Fibroblast of skin of left biceps (primary cell): Measurements from ENCODE around the gene NT5C1A.

Experiments used
- DNase-seq, 2 experiments: peaks; one replicate each; pipeline ENCODE4 v3.0.0-alpha.2; 2013; ENCODE audit warnings: low read depth in 2 of 2

The NT5C1A gene

DNA sequence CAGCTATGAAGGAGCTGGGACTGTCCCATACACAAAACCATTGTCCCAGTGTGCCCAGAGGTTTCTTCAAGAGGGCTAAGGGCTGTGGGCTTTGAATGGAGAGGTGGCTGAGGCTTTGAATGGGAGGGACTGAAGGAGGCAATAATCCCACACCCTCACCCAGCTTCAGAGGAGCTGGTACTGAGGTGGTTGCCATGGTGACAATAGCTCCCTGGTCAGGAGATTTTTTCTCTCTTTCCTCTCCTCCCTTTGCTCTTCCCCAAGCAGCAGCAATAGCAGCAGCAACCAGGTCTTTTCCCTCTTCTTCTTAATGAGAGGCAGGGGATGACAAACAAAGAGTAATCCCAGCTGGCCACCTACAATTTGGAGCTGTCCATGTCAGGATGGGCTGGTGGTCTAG, 17.7 kb upstream of the NT5C1A start:
- DNase-seq, result no peak

DNA sequence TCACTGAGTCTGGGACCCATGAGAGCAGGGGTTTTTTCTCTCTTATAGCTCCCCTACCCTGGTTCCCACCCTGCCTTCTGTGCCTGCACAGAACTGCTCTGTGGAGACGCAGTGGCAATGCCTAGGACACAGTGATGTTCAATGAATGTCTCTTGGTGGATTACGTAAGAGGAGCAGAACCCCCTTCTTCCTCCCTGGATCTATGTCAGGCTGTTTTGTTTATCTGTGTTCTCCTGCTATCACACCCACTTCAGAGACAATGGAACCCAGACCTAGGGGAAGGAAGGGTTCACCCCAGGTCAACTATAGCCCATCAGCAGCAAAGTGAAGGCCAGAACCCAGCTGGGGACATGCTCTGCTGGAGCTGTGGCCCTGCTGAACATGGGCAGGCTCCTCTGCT, 17.3 kb upstream of the NT5C1A start:
- DNase-seq, result no peak

DNA sequence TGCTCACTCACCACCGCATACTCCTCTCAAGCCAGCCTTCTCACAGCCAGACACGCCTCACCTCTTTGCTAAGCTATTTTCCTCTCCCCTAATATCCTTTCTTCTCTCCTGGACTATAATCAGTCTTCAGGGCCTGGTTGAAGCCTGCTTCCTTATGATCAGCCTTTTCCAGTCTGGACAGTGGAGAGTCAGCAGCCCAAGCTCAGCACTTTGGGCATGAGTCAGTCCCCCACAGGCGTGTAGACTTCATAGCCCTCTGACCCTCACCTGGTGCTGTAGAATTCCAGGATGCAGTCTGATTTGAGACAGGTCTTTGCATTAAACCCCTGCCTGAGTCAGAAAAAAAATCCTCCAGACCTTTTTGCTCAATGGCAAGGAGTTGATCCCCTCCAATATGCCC, 16.8 kb upstream of the NT5C1A start:
- no peak for DNase-seq

DNA sequence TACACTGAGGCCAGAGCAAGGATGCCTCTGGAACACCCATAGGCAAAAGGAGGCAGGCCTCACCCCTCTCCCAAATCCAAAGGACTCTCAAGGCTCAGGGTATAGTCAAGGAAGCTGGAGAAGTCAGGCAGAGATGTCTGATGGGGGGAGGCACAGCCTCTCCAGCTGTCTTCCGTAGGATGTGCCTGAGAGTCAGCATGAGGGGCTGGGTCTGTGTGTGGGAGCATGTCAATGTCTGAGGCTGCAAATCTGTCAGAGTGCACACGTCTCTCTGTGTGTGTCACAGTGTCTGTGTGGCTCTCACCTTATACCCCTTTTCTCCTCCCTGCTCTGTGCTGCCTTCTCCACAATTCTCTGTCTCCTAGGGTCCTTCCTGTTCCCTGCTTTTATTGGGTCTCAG, 15.3 kb upstream of the NT5C1A start:
- no peak for DNase-seq

DNA sequence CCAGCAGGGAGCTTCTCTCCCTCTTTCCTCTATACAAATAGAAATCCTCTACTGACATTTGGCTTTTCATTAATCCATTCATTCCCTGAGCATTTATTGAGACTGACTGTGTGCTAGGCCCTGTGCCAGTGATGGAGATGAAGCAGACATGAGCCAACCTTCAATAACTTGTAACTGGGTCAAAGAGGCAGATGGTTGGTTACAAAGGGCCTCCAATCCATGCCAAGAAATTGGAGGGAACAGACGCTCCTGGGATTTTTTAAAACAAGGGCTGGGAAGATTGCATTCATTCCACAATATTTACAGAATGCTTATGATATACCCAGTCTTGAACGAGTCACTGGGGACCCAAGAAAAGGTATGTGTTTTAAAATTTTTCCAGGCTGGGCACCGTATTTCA, 13.2 kb upstream of the NT5C1A start:
- no peak for DNase-seq

DNA sequence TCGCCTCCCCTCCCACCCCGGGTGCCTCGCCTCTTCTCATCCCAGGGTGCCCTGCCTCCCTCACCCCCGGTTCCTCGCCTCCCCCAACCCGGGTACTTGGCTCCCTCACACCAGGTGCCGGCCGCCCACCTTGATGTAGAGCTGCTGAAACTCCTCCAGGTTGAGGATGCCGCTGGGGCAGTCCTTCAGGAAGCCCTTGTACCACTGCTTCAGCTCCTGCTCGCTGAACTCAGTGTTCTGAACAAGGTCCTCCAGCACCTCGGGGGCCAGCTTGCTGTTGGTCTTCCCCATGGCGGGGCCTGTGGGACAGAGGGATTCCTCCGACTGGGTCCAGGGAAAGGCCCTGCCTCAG, 12.4 kb upstream of the NT5C1A start:
- DNase-seq, result no peak

DNA sequence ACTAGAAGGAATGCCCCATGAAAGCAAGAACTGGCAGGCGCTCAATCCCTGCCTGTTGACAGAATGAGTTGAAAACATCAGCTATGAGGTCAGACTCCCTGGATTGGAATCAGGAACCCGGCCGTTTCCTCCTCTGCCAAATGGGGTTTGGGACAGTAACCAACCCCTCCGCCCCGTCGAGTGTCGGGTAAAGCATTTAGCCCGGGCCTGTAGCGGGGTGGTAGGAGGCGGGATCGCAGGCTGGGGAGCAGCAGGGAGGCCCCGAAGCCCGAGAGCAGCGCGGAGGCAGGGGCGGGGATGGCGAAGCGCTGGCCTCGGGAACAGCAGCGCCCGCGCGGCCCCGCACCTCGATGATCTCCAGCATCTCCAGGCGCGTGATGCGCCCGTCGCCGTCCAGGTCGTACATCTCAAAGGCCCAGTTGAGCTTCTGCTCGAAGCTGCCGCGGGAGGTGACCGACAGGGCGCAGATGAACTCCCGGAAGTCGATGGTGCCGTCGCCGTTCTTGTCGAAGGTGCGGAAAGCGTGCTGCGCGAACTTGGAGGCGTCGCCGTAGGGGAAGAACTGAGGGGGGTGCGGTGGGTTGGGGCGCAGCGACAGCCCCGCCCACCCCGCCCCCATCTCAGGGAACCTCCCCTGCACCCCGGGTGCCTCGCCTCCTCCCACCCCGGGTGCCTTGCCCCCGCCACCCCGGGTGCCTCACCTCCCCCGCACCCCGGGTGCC, 11.8 kb upstream of the NT5C1A start:
- DNase-seq, result no peak

DNA sequence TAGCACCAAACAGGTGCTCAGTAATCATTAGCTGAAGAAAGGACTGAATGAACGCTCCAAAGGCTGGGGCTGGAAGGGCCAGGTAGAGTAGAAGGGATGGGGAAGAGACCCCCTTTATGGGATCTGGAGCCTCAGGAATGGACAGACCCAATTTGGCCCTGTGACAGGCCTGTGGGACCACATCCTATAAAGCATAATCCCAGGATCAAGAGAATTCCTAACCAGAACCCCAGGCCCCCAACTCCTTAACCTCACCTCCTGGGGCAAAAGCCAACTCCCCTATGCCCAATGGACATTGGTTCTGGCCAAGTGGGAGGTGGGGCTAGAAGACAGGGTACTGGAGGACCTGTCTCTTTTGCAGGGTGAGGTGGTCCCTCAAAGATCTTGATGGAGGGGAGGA, 10.1 kb upstream of the NT5C1A start:
- no peak for DNase-seq

DNA sequence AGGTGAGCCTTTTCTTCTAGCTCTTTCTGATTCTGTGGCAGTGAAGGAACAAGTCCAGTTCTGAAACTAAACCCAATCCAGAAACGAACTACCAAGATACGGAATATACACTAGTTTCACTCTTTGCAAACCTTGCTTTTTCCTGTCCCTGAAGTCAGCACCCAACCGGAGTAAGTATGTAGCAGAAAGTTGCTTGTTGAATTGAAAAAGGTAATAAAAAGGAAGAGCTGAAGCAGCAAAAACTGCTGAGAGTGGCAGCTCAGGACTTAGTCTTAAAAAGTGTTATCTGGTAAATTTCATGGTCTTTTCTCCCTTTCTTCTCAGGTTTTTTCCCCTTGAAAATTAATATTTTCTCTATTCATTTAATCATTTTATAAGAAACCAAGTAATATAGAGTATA, 9.4 kb upstream of the NT5C1A start:
- DNase-seq, result no peak

DNA sequence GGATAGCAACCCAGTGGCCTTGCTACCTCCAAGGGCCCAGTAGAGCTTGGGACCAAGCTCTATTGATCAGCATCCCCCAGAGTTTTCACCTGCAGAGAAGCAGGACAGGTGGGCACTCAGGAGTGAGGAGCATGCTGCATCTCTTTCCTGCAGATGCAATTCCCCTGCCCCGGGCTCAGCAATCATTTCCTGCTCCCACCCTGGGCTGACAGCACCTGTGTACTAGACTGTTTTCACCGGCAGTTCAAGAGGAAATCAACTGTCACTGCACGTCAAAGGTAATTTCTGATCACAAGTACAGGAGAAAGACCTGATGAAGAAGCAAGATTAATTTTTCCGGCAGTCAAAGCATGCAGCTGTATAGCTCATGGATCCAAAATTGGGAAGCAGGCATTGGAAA, 8.8 kb upstream of the NT5C1A start:
- DNase-seq, result no peak

DNA sequence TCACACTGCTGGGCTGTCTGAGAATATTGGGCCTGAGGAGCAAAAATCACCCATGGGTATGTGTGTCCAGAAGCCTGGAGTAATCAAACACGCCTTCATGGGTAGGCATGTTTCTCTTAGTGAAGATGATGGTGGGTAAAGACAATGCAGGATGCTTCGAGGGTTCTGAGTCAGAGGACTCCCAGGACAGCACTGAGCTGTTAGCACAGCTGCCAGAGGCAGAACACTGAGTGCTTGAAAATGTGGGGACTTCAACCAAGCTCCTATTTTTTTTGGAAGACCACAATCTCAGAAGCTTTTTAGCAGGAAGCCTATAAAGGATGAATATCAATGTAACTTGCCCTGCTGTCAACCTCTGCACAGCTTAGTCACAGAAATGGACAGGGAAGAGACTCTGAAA, 7.9 kb upstream of the NT5C1A start:
- DNase-seq, result no peak

DNA sequence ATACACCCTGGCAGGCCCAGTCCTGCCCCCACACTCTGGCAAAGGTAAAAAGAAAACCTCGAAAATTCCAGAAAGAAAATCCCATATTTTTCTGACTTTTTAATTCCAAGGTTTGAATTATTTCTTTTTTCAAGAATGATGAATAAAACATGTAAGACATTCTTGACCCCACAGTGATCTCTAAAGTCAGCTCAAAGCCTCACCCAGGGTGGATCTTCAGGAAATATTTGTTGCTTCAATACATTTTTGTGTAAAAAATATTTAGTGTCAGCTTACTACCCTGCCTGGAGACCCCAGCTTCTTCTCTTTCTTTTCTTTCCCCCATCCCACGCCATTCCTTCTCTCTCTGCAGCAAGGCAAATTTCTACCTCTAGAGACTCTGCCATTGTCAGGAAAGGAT, 7.0 kb upstream of the NT5C1A start:
- no peak for DNase-seq

DNA sequence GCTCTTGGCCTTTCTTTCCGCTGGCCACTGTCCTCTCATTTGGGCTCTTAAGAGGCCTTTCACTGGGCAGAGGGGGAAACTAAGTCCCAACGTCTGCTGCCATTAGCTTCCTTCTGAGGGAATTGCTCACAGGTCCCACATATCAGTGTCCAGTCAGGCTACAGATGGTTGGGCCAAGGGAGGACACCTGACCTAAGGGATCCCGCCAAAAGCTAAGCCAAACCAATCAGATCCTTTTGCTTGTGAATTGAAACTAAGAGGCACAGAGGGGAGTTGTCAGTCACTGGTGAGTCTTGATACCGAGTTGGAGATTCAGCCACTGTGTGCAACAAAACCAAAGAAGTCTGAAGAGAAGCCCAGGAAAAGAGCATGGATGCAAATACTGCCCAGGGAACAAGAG, 5.7 kb upstream of the NT5C1A start:
- no peak for DNase-seq

DNA sequence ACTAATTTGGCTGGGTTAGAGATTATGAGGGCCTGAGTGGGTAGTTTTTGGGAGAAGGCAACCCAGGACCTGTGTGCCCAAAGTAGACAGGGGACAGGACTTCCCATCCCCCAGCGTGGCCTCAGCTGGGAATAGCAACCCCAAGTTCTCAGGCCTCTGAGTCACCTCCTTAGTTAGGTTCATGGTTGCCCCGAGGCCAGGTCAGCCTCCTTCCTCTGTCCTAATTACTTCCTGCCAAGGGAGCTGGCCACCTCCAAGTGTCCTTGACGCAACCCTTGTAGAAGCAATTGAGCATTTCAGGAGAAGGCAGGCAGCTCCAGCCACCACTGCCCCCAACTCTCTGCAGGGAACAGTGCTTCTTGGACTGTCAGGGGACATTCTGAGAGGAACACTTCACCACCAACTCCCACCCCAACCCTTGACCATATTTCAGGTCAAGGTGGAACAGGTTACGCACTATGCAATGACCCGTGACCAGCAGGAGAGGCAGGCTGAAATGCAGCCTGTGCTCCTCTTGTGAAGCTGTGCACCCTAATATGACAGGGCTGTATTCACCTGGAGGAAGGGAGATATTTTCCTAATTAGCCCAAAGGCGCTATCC, 5.1 kb upstream of the NT5C1A start:
- no peak for DNase-seq

DNA sequence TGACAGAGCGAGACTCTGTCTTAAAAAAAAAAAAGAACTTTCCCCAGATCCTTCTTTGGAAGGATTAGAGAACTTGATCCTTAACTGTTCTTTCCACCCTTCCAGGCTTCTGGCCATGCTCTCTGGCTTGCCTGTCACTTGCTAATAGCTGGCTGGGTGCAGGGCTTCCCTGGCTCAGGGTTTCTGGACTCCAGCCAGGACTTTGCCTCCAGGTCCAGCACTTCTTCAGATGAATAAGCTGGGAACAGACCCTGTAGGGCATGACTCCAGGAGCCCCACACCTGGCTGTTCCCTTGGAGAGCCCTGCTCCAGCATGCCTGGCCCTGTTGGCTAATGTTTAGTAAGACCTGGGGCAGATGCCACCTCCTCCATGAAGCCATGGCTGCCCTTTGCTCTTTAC, 3.3 kb upstream of the NT5C1A start:
- no peak for DNase-seq

DNA sequence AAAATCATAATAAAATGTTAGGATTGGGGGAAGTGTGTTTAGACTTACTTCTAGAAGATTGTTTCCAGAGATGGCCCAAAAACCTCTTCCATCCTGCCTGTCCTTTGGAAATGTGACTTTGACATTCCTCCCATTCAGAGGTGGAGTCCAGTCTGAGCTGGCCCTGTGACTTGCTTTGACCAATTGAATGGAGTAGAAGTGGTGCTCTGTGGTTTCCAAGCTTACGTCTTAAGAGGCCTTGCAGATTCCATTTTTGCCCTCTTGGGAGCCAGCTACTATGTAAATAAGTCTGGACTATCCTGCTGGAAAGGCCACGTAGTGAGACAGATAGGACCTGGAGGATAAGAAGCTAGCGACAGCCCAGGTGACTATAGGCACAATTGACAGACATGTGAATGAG, 1.3 kb upstream of the NT5C1A start:
- DNase-seq, result no peak

DNA sequence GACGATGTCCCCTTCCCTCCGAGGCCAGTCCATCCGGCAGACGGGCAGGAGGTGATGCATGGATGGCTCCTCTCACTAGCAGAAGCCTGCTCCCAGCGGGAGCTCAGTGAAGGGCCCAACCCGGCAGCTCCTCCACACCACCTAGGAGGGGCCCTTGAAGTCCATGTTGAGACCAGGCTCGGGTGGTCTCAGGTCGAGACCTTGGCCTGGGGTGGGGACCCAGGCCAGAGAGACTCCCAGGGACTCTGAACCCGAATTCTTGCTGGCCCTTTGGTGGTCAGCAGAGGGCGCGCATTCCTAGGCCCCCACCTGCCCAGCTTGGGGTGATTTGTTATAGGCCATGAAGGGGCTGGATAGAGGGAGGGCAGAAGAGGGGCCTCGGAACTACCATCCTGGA, 642 bp upstream of the NT5C1A start:
- DNase-seq, result no peak

DNA sequence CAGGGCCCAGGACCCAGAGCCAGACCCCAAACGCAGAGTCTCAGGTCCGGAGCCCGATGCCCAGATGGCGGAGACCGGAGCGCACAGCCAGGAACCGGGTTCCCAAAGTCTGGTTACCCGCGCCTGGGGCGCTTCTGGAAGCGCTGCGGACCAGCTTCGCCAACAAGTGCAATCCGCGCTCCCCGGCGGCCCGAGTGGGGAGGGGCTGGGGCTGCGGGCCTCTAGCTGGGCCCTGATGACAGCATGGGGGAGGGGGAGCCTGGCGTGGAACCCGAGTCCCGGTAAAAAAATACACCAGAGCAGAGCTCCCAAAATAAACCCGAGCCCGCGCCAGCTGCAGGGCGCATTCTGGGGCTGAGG, 494 bp downstream of the NT5C1A start:
- DNase-seq, result no peak

DNA sequence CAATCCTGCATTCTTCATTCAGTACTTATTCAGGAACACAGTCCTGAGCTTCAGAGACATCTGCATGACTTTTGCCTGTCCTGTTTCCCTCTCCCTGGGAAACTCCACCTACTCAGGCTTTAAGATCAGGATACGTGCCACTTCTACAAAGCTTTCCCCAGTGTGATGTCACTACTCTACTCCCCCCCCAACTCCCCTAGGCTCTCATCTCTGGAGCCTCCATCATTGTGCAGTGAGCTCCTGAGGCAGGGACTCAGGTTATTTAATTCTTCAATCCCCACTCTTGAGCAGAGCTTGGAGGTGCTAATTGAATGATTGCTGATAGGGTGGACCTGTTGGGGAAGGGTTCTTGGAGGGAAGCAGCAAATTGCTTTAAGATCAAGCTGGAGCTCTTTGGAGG, 1.2 kb downstream of the NT5C1A start:
- no peak for DNase-seq

DNA sequence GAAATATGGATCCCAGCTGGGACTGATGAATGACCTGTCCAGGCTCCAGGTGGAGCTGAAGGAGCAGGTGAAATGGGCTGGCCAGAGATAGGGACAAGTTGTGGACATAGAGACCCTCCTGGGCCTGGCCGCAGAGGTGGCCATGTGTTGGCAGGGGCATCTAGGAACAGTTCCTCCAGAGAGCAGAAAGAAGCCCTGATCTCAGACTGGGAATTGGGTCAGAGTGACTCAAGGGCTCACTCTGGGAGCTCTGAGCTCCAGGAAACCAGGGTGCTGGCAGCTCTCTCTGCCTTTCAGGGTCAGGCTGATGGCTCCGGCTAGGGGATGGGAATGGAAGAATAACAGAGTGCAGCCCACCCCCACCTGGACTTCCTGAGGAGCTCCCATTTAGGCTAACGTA, 3.0 kb downstream of the NT5C1A start:
- no peak for DNase-seq

DNA sequence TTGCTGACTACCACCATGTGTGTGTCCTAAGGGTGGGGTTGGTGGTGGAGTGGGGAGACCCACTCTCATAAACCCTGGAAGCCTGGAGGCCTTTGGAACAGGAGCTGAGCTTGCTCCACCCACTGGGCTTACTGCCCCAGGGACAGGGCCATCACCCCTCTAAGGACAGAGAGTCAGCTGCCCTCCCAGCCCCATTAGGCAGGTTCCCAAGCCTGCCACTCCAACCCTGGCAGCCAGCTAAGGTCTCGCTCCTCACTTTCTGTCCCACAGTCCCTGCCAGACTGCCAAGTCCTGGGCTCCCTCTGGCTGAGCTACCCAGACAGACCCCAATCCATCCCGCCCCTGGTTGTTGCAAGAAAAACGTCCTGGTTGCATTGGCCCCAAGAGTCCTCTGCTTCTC, 3.8 kb downstream of the NT5C1A start:
- DNase-seq, result no peak

DNA sequence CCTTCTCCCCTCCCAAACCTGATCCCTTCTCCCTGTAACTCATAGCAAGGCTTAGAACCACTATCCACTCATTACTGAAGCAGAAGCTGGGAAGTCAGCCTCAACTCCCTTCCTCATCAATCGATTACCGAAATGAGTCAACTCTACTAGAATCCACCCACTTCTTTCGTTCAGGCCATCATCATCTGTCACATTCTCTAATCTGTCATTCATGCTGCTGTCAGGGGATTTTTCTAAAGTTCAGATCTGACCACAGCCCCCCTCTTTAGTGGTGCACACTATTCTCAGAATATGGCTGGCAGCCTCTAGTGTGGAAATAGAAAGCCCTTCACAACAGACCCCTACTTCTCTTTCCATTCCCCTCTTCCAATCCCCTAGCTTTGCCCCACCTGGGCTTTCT, 5.1 kb downstream of the NT5C1A start:
- no peak for DNase-seq

DNA sequence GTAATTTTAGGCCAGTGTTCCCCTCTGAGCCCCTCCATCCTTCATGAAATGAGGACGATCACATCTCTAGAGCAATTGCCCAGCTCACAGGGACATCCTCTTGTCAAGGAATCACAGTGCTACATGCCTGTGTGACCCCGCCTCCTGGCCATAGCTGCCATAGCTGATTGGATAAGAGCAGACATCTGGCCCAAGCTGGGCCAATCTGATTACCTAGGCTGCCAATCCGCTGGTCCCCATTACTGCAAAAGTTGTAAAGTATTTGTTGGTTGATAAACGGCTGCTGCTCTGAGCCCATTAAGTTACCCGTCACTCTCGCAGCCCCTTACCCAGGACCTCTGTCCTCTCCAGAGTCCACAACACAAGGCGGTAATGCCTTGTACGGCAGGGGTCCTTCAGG, 8.3 kb downstream of the NT5C1A start:
- DNase-seq, result no peak

DNA sequence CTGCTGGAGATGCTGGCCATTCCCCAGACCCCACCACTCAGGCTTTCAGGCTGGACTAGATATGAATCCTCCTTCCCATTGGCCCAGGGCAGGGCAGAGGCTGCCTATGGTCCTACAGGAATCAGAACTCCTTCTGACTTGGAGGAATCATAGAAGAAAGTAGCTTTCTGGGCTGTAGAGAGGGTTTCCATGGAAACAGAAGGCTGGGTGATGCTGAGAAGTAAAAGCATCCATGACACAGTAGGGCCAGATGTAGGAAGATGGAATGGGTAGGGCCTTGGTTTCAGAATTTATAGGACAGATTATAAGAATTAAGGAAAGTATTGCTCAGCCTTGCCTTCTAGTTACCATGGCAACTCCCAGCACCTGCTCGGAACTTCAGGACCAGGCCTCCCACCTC, 9.0 kb downstream of the NT5C1A start:
- no peak for DNase-seq
